ENCODE measurements around the gene NFE2L3. TPM values are rescaled to one million over a fixed set of nuclear protein-coding genes. Genes with fewer than 3 reads are reported as not detected.
"Not testable (repeated sequence)": the region's sequence is repeated elsewhere in the genome, so short reads cannot be mapped to it uniquely, and the experiment has no call there.

The NFE2L3 gene, protein sequence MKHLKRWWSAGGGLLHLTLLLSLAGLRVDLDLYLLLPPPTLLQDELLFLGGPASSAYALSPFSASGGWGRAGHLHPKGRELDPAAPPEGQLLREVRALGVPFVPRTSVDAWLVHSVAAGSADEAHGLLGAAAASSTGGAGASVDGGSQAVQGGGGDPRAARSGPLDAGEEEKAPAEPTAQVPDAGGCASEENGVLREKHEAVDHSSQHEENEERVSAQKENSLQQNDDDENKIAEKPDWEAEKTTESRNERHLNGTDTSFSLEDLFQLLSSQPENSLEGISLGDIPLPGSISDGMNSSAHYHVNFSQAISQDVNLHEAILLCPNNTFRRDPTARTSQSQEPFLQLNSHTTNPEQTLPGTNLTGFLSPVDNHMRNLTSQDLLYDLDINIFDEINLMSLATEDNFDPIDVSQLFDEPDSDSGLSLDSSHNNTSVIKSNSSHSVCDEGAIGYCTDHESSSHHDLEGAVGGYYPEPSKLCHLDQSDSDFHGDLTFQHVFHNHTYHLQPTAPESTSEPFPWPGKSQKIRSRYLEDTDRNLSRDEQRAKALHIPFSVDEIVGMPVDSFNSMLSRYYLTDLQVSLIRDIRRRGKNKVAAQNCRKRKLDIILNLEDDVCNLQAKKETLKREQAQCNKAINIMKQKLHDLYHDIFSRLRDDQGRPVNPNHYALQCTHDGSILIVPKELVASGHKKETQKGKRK
- total RNA-seq, result 1.4 TPM
- long read RNA-seq, partial matches to known transcripts, result 0 of 3 reads
- long read RNA-seq, other reads (novel, unspliced or antisense), result 0 of 3 reads

DNA sequence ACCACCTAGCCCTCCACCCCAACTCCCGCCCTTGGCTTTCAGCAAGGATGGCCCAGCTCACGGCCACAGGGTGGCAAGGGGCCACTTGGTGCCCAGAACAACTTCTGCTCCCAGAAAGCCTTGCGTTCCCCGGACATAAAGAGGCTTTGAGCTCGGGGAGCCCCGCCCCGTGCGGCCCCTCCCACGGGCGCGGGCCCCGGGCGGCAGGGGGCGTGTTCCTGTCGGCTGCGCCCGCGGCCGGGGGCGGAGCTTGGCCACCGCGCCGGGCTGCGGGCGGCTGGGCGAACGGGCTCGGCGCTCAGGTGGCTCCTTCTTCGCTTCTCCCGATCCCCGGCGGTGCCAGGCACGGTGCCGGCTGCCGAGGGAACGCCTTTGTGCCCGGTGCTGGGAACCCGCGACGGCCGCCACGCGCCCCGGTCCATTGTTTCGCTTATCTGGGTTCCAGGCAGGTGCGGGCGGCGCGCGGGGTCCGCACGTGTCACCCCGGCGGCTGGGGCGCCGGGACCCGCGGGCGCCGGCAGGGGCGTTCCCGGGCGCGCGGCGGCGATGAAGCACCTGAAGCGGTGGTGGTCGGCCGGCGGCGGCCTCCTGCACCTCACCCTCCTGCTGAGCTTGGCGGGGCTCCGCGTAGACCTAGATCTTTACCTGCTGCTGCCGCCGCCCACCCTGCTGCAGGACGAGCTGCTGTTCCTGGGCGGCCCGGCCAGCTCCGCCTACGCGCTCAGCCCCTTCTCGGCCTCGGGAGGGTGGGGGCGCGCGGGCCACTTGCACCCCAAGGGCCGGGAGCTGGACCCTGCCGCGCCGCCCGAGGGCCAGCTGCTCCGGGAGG, at the start of gene NFE2L3:
Gene NFE2L3 (plus strand): TSS at position 246 of the 829 bp plus-strand sequence. CDS start 301 bp downstream, at position 547.
- DNase-seq (ENCODE audit: missing footprints) (peak; percentile 91), ATAC-seq (peak; percentile 78)
- intact Hi-C loops (cut with DNase I), result no loop called here

DNA sequence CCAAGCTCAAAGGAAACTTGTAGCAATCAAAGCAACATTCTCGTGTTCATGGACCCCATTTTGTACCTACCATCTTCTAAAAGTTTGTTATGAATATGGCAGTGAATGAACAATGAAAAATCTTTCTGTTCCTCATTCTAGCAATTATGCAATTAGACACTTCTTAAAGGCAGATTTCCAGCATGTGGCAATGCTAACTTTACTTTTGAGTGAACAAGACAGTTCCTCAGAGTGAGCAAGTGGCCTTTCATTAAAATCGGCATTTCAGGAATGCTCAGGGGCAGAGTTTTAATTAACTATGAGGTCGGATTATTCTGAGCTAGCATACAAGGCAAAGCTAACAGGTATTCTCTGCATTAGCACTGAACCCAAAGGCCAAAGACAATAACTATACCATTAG, 48.4 kb upstream of the NFE2L3 start:
- ATAC-seq (no peak), DNase-seq (ENCODE audit: missing footprints) (no peak)
- intact Hi-C loops (cut with DNase I), result no loop called here

- DNase-seq (ENCODE audit: missing footprints) (no peak), ATAC-seq (no peak)
- intact Hi-C loops (cut with DNase I), result no loop called here
Observed at GRCh38 chr7:26105236-26105635, 46.8 kb upstream of the NFE2L3 start.

GRCh38 chr7:26105931-26106330, 46.1 kb upstream of the NFE2L3 start:
- intact Hi-C loops (cut with DNase I), result no loop called here

GRCh38 chr7:26112203-26112740, 39.7 kb upstream of the NFE2L3 start:
- no peak for DNase-seq (ENCODE audit: missing footprints)
- intact Hi-C loops (cut with DNase I), result no loop called here

More at GRCh38 chr7:26105931-26106330, 46.1 kb upstream of the NFE2L3 start:
- DNase-seq (ENCODE audit: missing footprints), result no peak
- no peak for ATAC-seq

GRCh38 chr7:26115650-26116049, 36.3 kb upstream of the NFE2L3 start:
- ATAC-seq (no peak), DNase-seq (ENCODE audit: missing footprints) (no peak)
- intact Hi-C loops (cut with DNase I), result no loop called here

More at GRCh38 chr7:26112203-26112740, 39.7 kb upstream of the NFE2L3 start:
- no peak for ATAC-seq

DNA sequence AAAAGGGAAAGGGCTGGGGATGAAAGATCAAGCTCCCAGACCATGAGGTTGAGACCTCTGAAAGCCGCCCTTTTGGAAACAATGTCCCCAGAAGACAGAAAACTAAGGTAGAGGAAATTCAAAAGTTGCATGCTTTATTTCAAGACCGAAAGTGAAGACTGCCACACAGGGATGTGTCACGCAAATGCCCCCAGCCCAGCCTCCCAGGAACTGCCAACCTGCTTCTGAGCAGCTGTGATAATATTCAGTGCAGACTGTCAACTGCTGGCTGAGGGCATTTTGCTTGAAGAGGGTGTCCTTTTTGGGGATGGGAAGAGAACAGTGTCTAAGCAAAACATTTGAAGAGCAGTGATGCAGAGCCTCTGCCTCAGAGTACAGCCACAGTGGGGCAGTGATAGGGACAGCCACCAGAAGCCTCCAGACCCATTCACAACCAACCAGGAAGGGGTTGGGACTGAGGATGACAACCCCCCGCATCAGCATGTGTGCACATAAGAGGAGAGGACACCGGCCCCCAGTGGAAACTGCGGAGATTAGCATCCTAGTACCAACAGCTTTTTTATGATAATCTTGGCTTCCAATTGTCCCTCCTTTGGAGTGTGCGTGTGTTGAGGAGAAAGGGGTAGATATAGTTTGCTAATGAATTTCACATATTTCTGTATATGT, 34.7 kb upstream of the NFE2L3 start:
- intact Hi-C loops (cut with DNase I), result no loop called here
- no peak for ATAC-seq

GRCh38 chr7:26117970-26118369, 34.0 kb upstream of the NFE2L3 start:
- no peak for ATAC-seq
- DNase-seq (ENCODE audit: missing footprints), result no peak
- intact Hi-C loops (cut with DNase I), result no loop called here

More for the DNA sequence above, 34.7 kb upstream of the NFE2L3 start:
- DNase-seq (ENCODE audit: missing footprints), result no peak

DNA sequence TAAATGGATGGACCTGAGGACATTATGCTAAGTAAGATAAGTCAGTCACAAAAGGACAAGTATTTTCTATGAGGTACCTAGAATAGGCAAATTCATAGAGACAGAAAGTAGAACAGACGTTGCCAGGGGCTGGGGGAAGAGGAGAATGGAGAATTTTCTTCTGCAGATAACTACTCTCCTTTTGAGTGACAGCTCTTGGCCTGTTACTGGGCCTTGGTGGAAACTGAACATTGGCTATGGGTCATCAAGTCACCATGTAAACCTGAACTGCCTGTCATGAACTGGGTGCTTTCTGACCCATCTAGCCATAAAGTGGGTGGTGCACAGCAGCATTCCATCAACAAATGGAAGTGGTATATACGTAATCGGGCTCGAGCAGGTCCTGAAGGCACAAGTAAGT, 29.3 kb upstream of the NFE2L3 start:
- ATAC-seq (no peak), DNase-seq (ENCODE audit: missing footprints) (no peak)
- intact Hi-C loops (cut with DNase I), result no loop called here

DNA sequence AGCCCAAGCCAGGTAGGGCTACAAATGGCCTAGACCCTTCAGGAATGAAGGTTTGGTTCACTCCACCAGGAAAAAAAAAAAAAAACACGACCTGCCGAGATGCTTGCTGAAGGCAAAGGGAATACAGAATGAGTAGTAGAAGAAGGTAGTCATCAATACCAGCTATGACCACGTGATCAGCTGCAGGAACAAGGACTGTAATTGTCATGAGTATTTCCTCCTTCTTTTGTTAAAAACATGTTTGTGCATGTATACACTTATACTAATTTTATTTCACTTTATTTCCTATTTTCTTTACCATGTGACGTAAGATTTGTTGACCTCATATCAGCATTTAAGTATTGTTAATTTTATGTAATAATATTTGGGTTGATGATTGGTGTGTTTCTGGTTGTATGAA, 27.2 kb upstream of the NFE2L3 start:
- ATAC-seq; DNase-seq (ENCODE audit: missing footprints); intact Hi-C loops (cut with DNase I): not testable (repeated sequence)

DNA sequence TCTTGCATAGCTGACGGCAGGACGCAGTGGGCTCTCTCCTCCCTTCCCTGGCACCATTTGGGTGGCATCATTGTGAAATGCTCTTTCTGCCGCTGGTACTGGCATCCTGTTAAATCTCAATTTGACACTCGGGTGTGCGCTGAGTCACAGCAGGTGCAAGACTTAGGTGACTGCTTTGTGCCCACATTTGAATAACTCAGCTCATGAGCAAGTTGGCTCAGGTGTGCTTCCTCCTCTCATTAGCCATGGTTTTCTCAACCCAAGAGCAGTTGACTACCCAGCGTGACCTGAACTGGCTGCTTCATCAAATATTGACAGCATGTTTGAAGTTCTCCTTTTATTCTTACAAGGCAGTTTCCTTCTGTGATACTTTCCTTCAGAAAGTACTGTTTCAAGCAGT, 24.6 kb upstream of the NFE2L3 start:
- intact Hi-C loops (cut with DNase I), result no loop called here
- DNase-seq (ENCODE audit: missing footprints), result no peak
- no peak for ATAC-seq

GRCh38 chr7:26131056-26131589, 20.9 kb upstream of the NFE2L3 start:
- intact Hi-C loops (cut with DNase I), result no loop called here
- ATAC-seq, result no peak

DNA sequence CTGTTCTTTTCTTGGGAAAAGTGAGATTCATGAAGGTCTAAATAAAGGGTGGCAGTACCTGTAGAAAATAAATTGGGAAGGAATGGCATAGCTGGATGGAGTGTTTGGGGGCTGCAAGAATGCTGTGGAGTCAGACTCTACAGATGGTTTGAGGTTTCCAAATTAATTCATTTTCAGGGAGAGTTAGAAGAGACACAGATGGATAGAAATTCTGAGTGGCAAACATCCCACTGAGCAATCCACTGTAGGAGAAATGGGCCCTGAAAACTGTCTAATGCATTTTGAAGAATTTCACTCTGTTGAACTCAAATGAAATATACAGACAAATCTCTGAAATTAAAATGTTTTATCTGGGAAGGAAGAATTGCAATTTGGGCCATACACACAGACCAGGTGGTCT, 16.9 kb upstream of the NFE2L3 start:
- no peak for ATAC-seq
- no peak for DNase-seq (ENCODE audit: missing footprints)
- intact Hi-C loops (cut with DNase I), result no loop called here

More at GRCh38 chr7:26131056-26131589, 20.9 kb upstream of the NFE2L3 start:
- DNase-seq (ENCODE audit: missing footprints), result no peak

- intact Hi-C loops (cut with DNase I), result no loop called here
- no peak for DNase-seq (ENCODE audit: missing footprints)
- no peak for ATAC-seq
Observed at GRCh38 chr7:26135551-26135950, 16.4 kb upstream of the NFE2L3 start.

- ATAC-seq (no peak), DNase-seq (ENCODE audit: missing footprints) (no peak)
- intact Hi-C loops (cut with DNase I), result no loop called here
Observed at GRCh38 chr7:26136831-26137230, 15.2 kb upstream of the NFE2L3 start.

GRCh38 chr7:26140380-26140779, 11.6 kb upstream of the NFE2L3 start:
- DNase-seq (ENCODE audit: missing footprints) (no peak), ATAC-seq (no peak)
- intact Hi-C loops (cut with DNase I), result no loop called here

DNA sequence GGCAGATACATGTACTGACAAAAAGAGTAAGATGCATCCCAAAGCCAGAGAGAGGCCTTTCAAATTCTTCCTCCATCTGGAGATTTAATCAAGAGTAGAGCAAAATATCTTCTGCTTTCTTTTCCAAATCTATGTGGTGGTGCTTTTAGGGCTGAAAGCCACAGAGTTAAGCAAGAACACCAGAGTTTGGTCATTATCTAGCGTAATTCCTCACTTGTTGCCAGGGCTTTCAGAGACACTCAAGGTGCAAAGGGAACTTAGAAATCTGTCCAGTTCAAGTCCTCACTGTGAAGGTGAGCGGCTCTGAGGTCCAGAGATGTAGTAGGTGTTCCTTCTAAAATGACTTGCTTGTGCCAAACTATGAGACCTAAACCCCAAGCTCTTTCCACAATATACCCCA, 10.9 kb upstream of the NFE2L3 start:
- DNase-seq (ENCODE audit: missing footprints) (no peak), ATAC-seq (no peak)
- intact Hi-C loops (cut with DNase I), result no loop called here
